ENCODE measurements around the gene FRS3. TPM values are rescaled to one million over a fixed set of nuclear protein-coding genes. Genes with fewer than 3 reads are reported as not detected.

FRS3 gene
- total and polyA plus RNA-seq, 2 of the 8 experiments (the other 6 are each of a cell fraction or from before 2014, with no cell fraction given): 3.4 to 4.4 TPM

- H3K79me2 ChIP-seq (ENCODE audit: control insufficient read depth in 1 of 2, insufficient read depth in 2 of 2, low read length in 2 of 2): no peaks in the 10 kb centered on the region
- no peak overlapping the region for H3K14ac ChIP-seq (ENCODE audit: insufficient read length)
- H3K23me2 ChIP-seq (ENCODE audit: low read depth, low read length): peaks cover 2% of the 10 kb centered on the region; the same call in 1 of the 2 replicates
- FAIRE-seq (no peak), DNase-seq (ENCODE audit: low read depth in 1 of 2, low spot score in 2 of 2) (no peak)
- no peaks in the 10 kb centered on the region for H4K20me1 ChIP-seq (replicated peaks in 1 of 2; ENCODE audit: control insufficient read depth in 1 of 2, insufficient read depth in 2 of 2, low read length in 2 of 2)
- H4K5ac ChIP-seq (ENCODE audit: insufficient read length, low read depth, low read length): no peak overlapping the region
- H3K56ac ChIP-seq (replicated peaks; ENCODE audit: insufficient read length, low read depth, low read length): no peak overlapping the region
- no peak overlapping the region for H2BK5ac ChIP-seq (ENCODE audit: low read depth, low read length)
- no peak overlapping the region for H2BK120ac ChIP-seq (replicated peaks; ENCODE audit: low read depth, low read length)
- no peaks in the 10 kb centered on the region for H3K79me1 ChIP-seq (ENCODE audit: low read depth, low read length)
- peaks cover 0 to 4% (median 3%) of the 10 kb centered on the region in 4 experiments; a peak in 2 of 7 replicates for H3K27me3 ChIP-seq (replicated peaks in 1 of 4; ENCODE audit: control insufficient read depth in 3 of 4, extremely low read depth in 1 of 4, insufficient read depth in 3 of 4, low read length in 3 of 4)
- H2BK20ac ChIP-seq (ENCODE audit: low read length): no peak overlapping the region
- no peak overlapping the region for H2AK5ac ChIP-seq (ENCODE audit: low read depth, low read length)
- H3K36me3 ChIP-seq (ENCODE audit: control insufficient read depth in 2 of 4, insufficient read depth in 4 of 4, low read length in 3 of 4): no peaks in the 10 kb centered on the region
- H4K8ac ChIP-seq (ENCODE audit: extremely low read depth, insufficient read depth, low read length): no peak overlapping the region
- TF ChIP-seq SP4 (IDR thresholded peaks at IDR 0.05; ENCODE audit: low read length) (no peak), SIN3A (conservative IDR thresholded peaks at IDR 0.05 in 1 of 2, IDR thresholded peaks at IDR 0.05 in 1 of 2; ENCODE audit: low read depth in 1 of 2, low read length in 2 of 2) (no peak), SIRT6 (IDR thresholded peaks at IDR 0.05; ENCODE audit: low read length) (no peak), MAFK (IDR thresholded peaks at IDR 0.05; ENCODE audit: low read depth, low read length) (no peak), YY1 (IDR thresholded peaks at IDR 0.05; ENCODE audit: low read depth, low read length) (no peak), CHD2 (IDR thresholded peaks at IDR 0.05; ENCODE audit: low read length) (no peak), CBX5 (IDR thresholded peaks at IDR 0.05; ENCODE audit: low read depth, low read length) (no peak), KDM5A (IDR thresholded peaks at IDR 0.05; ENCODE audit: low read length) (no peak), POLR2A (IDR thresholded peaks at IDR 0.05; ENCODE audit: control extremely low read depth in 1 of 2, low read depth in 2 of 2, low read length in 2 of 2) (no peak), RFX5 (IDR thresholded peaks at IDR 0.05; ENCODE audit: borderline replicate concordance, low read depth, low read length) (no peak), TCF12 (IDR thresholded peaks at IDR 0.05; ENCODE audit: low read depth, low read length) (no peak)
- WGBS, 2 experiments (ENCODE audit: extremely low coverage in 1 of 2, insufficient coverage in 1 of 2, insufficient read length in 1 of 2, insufficient replicate concordance in 2 of 2, low coverage in 1 of 2, low lambda C conversion rate in 2 of 2, missing lambda C conversion rate in 1 of 2): 89% methylated on average over 4 of the region's 4 CpGs; no CpG with 5 or more reads in 1 of the 2 experiments
- H3K4me1 ChIP-seq (replicated peaks in 1 of 4; ENCODE audit: control insufficient read depth in 3 of 4, insufficient read depth in 4 of 4, low read length in 3 of 4): peaks cover 0 to 5% (median 4%) of the 10 kb centered on the region in 4 experiments; a peak in 5 of 7 replicates
- no peak overlapping the region for H2BK12ac ChIP-seq (ENCODE audit: low read depth, low read length)
- no peak overlapping the region for H3K27ac ChIP-seq (ENCODE audit: low read depth, low read length)
- no peaks in the 10 kb centered on the region for H3K9me3 ChIP-seq (ENCODE audit: insufficient read depth in 2 of 2, low read depth in 1 of 2, low read length in 1 of 2)
- CTCF ChIA-PET (ENCODE audit: partially characterized antibody): interaction anchor here (0.9 to 4.3 kb wide), 5 partner anchors 11 to 45 kb away, joined by 3 to 21 read pairs (median 6); no protein-coding TSS in a partner anchor
- H4K91ac ChIP-seq (replicated peaks; ENCODE audit: insufficient read length, low read length): no peak overlapping the region
- no peak overlapping the region for H3K18ac ChIP-seq (ENCODE audit: extremely low read depth, low read length)
- no peak overlapping the region for H2BK15ac ChIP-seq (ENCODE audit: low read length)
- H2AFZ ChIP-seq (ENCODE audit: low read length): no peak overlapping the region
- H3K23ac ChIP-seq (ENCODE audit: insufficient read length): no peak overlapping the region
- no peak overlapping the region for H3K4me2 ChIP-seq (ENCODE audit: insufficient read depth in 1 of 2, low read depth in 2 of 2, low read length in 2 of 2)
- no peak overlapping the region for H3K4me3 ChIP-seq (ENCODE audit: extremely low read depth in 1 of 4, insufficient read depth in 2 of 4, low read depth in 3 of 4, low read length in 4 of 4)
- POLR2A ChIA-PET (ENCODE audit: partially characterized antibody): interaction anchor here (0.8 kb wide), 1 partner anchor 10 kb away, joined by 3 read pairs; no protein-coding TSS in a partner anchor
- no peak overlapping the region for H3K9ac ChIP-seq (replicated peaks in 1 of 4; ENCODE audit: extremely low read depth in 1 of 4, low read depth in 3 of 4, low read length in 3 of 4)
- no peak overlapping the region for H3K4ac ChIP-seq (replicated peaks; ENCODE audit: insufficient read length, low read depth, low read length)
These were observed 40.7 kb downstream of the FRS3 start for GRCh38 chr6:41739041-41739440.
